H1 (cell line): ENCODE measurements around the gene MYCBPAP.

ENCODE experiments used
- ATF3 ChIP-seq: IDR thresholded peaks from 2 replicates; pipeline ENCODE4 v1.6.1; 2011; ENCODE audit warnings: low read depth, mild to moderate bottlenecking, low read length; ENCODE audit not compliant: insufficient read depth
- CBX5 ChIP-seq: fragments of 300-800, 300-1000 bp; sonication (generic); IDR thresholded peaks from 2 replicates; pipeline ENCODE4 v1.7.1; 2016; ENCODE audit warnings: antibody characterized with exemption, low read length, low read depth
- CTCF ChIP-seq, 3 experiments: IDR thresholded peaks; 1 replicate in 2 of 3; 2 replicates in 1 of 3; pipeline versions ENCODE4 v1.5.1 to v1.6.1; 2011; ENCODE audit warnings: low read length in 3 of 3, mild to moderate bottlenecking in 3 of 3, inconsistent platforms in 2 of 3, low read depth in 1 of 3, moderate library complexity in 1 of 3; ENCODE audit not compliant: insufficient read depth in 1 of 3; ENCODE audit errors: control extremely low read depth in 1 of 3
- HDAC2 ChIP-seq, 2 experiments: fragments of 300-600 bp in 1 of 2; sonication (generic) in 1 of 2; IDR thresholded peaks; 2 replicates each; pipeline ENCODE4 v1.6.1; 2011 to 2012; ENCODE audit warnings: low read depth in 2 of 2, low read length in 2 of 2, mild to moderate bottlenecking in 2 of 2, moderate library complexity in 2 of 2, borderline replicate concordance in 1 of 2, inconsistent platforms in 1 of 2
- POLR2A ChIP-seq, 2 experiments: IDR thresholded peaks; 1 replicate in 1 of 2; 2 replicates in 1 of 2; pipeline ENCODE4 v1.6.1; 2011; ENCODE audit warnings: low read depth in 2 of 2, low read length in 2 of 2, mild to moderate bottlenecking in 2 of 2; ENCODE audit errors: control extremely low read depth in 1 of 2
- POLR2AphosphoS5 ChIP-seq: IDR thresholded peaks from 2 replicates; pipeline ENCODE4 v1.6.1; 2011; ENCODE audit warnings: low read depth, low read length
- TF ChIP-seq, protein P1 (sequence below): IDR thresholded peaks from 2 replicates; pipeline ENCODE4 v1.6.1; 2012; ENCODE audit warnings: inconsistent platforms

GRCh38 chr17:50508573-50509460 lies 578 bp downstream of the MYCBPAP start:
- no peak for TF ChIP-seq CTCF (IDR thresholded peaks at IDR 0.05; ENCODE audit: control extremely low read depth in 1 of 3, insufficient read depth in 1 of 3, low read depth in 1 of 3, low read length in 3 of 3)
- TF ChIP-seq POLR2A (IDR thresholded peaks at IDR 0.05; ENCODE audit: control extremely low read depth in 1 of 2, low read depth in 2 of 2, low read length in 2 of 2), result no peak
- TF ChIP-seq, protein P1, sequence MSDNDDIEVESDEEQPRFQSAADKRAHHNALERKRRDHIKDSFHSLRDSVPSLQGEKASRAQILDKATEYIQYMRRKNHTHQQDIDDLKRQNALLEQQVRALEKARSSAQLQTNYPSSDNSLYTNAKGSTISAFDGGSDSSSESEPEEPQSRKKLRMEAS, result no peak
- no peak for TF ChIP-seq HDAC2 (IDR thresholded peaks at IDR 0.05; ENCODE audit: borderline replicate concordance in 1 of 2, low read depth in 2 of 2, low read length in 2 of 2)
- no peak for TF ChIP-seq CBX5
- TF ChIP-seq POLR2AphosphoS5, result no peak
- no peak for TF ChIP-seq ATF3
